NCI-H1694 (cell line): ENCODE data around the gene DLG1.

Experiments
- DNase-seq: peaks from one replicate; lab custom pipeline; 2025; lab: John Stamatoyannopoulos, UW

Gene DLG1

GRCh38 chr3:197028728-197029510 is 269.5 kb downstream of the DLG1 start:
- DNase-seq: no peak

- no peak for DNase-seq
Observed at GRCh38 chr3:197027896-197028727, 270.3 kb downstream of the DLG1 start.

GRCh38 chr3:197027151-197027895 is 271.1 kb downstream of the DLG1 start:
- DNase-seq: no peak

GRCh38 chr3:197026481-197026866 is 271.9 kb downstream of the DLG1 start:
- no peak for DNase-seq

DNA sequence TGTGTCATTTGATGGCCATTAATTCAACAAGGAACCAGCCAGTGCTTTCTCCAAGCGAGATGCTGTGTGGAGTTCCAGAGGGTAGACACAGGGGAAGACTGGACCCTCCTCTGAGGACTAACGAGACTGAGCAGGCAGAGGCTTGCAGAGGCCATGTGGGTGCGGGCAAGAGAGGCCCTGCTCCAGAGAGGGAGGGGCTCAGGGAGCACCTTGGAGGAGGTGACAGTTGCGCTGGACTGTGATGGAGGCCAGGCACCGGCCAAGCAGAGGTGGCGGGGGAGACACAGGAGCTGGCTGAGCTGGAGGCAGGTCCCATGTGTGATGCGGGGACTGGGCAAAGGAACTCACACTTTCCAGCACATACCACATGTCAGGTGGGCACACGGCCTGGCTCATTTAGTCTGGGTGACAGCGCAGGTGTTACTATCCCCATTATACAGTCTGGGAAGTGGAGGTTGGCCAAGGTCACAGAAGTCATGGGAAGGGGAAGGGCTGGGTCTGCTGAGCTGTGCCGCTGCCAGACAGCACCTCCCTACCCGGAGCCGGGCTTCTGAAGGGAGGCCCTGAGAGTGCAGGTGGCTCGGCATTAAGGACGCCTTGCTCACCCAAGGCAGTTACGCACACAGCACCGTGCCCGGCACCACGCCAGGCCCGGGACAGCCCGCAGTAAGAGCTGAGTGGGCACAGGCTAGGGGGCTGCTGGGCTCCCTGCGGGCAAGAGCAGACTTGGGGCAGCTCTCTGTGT is 272.5 kb downstream of the DLG1 start:
- no peak for DNase-seq

DNA sequence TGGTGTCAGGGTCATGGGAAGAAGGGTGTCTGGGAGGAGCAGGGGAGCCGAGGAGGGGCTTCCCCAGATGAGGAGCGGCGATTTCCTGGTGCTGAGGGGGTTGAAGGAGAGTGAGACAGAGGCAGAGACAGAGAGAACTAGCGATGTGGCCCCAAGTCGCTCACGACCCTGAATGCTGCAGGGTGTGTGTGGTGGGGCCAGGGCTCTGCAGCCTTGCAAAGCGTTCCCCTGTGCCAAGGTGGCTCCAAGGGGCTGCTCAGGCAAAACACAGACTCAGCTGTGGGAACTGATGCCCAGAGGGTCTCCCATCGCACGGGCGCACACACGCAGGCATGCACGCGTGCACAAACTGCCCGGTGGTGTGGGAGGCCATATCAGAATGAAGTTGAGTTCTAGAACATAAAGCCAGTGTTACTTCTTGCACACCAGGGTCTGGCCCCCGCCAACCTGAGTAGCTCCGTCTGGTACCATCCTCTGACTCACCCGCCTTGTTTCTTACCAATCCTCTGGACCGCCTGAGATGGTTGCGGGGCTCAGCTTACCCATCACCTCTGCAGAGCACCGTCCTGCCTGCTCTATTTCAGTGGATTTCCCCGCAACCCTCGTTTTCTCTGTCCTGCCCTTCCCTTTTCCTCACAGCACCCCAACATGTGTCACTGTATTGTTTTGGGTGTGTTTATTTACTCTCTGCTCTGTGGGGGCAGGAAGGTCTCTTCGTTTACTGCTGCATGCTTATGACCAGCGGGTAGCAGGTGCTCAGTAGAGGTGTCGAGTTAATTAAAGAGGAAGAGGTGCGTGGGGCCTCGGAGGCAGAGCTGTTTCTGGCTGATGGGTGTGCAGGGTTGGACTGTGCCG is 273.3 kb downstream of the DLG1 start:
- no peak for DNase-seq

DNA sequence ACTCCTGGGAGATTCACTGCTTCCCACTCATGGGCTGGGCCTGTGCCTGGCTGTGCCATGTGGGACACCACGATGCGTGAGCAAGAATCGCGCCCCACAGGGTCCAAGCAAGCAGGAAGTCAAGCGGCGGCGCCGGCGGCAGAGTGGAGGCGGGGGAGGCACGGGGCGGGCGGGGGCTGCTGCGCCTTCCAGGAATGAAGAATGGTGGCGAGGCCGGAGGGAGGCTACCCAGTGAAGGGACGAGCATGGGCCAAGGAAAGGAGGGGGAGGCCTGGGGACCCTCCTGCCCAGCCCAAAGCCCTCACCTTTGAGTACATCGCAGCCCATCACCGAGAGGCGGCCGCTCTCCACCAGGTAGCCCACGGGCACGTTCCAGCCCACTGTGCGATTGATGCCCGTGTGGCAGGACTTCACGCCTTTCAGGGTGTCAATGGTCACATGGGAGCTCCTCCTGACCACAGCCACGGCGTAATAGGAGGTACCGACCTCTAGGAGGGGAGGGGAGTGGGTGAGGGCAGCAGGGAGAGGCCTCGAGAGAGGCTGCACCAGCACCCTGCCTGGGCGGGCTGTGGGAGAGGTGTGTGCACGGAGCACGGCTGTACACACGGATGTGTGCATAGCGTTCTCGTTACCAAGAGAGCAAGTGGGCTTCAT is 274.3 kb downstream of the DLG1 start:
- no peak for DNase-seq

- DNase-seq: peak; percentile 48
Observed at GRCh38 chr3:197023241-197023997, 275.0 kb downstream of the DLG1 start.

DNA sequence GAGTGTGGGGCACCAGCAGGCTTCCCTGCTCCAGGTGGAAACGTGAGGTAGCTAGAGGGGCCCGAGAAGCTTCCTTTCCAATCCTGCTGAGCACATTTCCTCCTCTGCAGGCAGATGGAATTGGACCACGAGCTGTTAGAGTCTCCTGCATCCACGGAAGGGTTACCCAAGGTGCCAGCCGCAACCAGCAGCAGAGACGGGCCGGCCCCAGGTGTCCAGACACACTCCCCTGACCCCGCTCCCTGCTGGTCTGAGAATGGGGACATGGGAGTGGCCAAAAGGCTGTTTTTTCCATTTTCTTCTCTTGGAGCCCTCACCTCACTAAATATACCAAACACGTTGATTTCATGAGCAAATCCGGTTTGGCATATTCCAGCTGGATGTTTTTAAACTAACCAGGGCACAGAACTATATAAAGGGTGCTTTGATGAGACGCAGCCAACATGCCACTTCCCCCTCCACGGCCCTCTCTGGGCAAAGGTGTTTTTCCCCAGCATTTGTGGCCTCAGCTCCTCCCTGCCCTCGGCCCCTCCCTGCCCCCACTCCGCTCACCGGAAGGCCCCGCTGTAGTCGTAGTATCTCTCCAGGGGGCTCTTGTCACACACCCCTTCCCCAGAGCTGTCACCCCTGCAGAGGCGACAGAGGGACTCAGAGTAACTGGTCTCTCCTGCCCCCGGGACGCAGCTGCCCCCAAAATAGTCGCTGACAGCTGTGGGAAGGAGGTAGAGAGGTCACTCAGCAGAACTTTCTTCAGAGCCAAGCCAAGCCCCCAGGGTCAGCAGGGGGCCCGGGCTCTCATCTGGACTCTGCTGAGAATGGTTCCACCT is 275.8 kb downstream of the DLG1 start:
- no peak for DNase-seq

GRCh38 chr3:197021729-197022404 is 276.5 kb downstream of the DLG1 start:
- DNase-seq: no peak

DNA sequence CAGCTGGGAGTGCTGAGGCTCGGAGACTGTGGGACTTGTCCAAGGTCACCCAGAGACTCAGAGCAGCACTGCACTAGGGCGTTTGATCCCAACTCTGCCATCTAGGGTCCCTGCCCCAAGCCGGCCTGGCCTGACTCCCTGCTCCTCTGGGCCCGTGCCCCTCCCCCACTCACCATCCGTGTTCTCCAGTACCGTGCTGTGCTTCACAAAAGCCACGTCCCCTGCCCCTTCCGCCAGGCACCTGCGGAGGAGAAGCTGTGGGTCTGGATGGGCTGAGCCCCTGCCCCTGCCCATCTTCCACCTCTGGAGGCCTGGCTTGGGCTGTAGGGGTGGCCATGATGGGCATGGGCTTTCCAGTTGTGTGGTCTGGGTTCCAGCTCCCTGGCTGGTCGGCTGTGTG is 277.2 kb downstream of the DLG1 start:
- no peak for DNase-seq

DNA sequence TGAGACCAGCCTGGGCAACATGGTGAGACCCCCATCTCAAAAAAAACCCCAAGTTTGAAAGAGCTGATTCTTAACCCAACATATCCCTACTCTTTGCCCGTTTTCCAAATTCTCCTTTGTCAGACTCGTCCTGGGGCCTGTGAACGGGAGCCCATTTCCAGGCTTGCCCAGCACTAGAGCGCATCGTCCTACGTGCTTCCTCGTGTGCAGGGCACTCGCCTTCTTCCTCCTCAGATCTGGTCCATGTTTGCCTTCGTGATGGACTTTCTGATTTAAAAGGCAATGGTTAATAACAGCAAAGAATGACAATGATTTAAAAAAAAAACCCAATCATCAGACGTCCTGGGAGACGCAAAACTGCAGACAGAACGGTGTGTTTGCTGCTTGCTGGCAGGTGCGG is 278.9 kb downstream of the DLG1 start:
- DNase-seq: no peak

GRCh38 chr3:197019021-197019420 is 279.4 kb downstream of the DLG1 start:
- no peak for DNase-seq

GRCh38 chr3:197017003-197017402 is 281.4 kb downstream of the DLG1 start:
- DNase-seq: no peak

DNA sequence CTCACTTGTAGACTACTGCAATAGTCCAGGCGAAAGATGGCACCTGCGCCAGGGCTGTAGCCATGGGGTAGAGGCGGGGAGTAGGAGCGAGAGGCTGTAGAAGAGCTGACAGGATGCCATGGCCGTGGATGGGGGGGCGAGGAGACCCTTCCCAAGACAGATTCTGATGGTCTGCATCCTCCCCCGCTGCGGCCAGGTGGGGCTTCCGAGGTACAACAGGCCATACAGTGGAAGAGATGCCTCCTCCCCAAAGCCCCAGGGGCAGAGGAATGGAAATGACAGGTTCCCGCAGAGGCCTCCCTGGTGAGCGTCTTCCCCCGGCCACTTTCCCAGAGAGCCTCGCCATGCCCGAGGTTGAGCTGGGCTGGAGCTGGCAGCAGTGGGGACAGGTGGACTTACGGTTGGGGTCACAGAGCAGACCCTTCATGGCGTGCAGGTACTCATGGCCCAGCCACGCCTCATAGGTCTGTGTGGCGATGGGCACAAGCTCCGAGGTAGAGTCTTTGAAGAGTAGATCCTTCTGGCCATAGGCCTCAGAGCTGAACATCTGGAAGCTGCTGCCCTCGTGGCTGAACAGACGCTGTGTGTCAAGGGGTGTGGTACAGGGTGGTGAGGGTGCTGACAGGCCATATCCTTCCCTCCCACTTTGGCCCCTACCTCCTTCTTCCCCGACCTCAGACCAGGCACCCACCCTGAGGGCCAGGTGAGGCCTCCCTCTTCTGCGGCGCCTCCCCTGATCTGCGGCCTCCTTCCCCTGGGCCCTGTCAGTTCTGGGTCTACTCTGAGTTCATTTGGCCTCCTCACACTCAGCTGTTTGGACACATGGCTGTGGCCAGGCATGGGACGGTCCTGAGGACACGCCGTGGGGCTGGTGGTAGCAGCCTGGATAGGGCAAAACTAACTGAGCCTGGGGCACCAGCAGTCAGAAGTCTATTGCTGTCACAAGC is 282.3 kb downstream of the DLG1 start:
- no peak for DNase-seq

DNA sequence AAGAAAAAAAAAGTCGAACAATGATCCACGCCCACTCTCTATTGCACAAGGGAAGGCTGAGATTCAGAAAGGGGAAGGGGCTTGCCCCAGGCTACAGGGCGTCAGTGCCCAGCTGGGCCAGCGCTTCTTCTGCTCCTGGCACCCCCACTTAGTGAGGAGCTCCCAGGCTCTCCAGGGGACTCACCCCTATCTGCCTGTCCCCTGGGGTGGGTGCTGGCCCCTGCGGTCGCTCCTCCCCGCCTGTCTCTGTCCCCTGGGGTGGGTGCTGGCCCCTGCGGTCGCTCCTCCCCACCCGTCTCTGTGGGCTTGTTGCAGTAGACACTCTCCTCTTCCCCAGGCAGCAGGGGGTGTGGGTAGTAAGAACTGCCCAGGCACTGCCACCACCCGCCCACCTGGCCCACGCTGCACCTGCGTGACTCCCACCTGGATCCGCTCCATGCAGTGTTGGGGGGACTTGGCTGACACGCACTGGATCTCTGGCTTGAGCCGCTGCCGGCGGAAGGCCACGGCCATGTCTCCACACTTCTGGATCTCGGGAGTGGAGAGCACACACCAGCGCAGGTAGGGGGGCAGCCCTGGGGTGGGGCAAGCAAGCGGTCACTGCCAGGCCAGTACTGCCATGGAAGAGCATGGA is 283.4 kb downstream of the DLG1 start:
- DNase-seq: no peak

- DNase-seq: no peak
Observed at GRCh38 chr3:197014024-197014423, 284.4 kb downstream of the DLG1 start.
